Type B pancreatic cell (in vitro differentiated cells): ENCODE measurements around the gene CFAP74. TPM values are rescaled to one million over a fixed set of nuclear protein-coding genes. Genes with fewer than 3 reads are reported as not detected.

Source experiments
- DNase-seq: peaks from one replicate; pipeline ENCODE4 v3.0.0; 2021; ENCODE audit warnings: mixed read lengths; ENCODE audit not compliant: unreplicated experiment; ENCODE audit errors: extremely low spot score
- H3K27ac Mint-ChIP-seq: 2 replicates; pipeline ENCODE4 v1.8.0; 2021; ENCODE audit warnings: mild to moderate bottlenecking, mixed read lengths
- H3K27me3 Mint-ChIP-seq: 2 replicates; pipeline ENCODE4 v1.8.0; 2021; ENCODE audit warnings: mixed read lengths
- H3K36me3 Mint-ChIP-seq: 2 replicates; pipeline ENCODE4 v1.8.0; 2021; ENCODE audit warnings: mixed read lengths
- H3K4me1 Mint-ChIP-seq: one replicate; pipeline ENCODE4 v1.8.0; 2021; ENCODE audit warnings: mixed read lengths; ENCODE audit not compliant: unreplicated experiment
- H3K4me3 Mint-ChIP-seq: 2 replicates; pipeline ENCODE4 v1.8.0; 2021; ENCODE audit warnings: mild to moderate bottlenecking, mixed read lengths
- H3K9me3 Mint-ChIP-seq: 2 replicates; pipeline ENCODE4 v1.8.0; 2021; ENCODE audit warnings: mixed read lengths
- CTCF ChIP-seq: fragments of 200-600 bp; sonication (generic); conservative IDR thresholded peaks from 2 replicates; pipeline ENCODE4 v1.5.0; 2021; ENCODE audit warnings: antibody characterized with exemption, mild to moderate bottlenecking
- long read RNA-seq: library from polyadenylated mRNA; unstranded; transcript quantifications from one replicate; pipeline ENCODE4 v2.0.0, GENCODE V29; 2020
- total RNA-seq: library from RNA; stranded (reverse); gene quantifications from 2 replicates; pipeline ENCODE4 v1.2.1, GENCODE V29; 2021; ENCODE audit warnings: low replicate concordance

The CFAP74 gene
- total RNA-seq: 0.76 and 1.5 TPM in 2 replicates
- long read RNA-seq: 0 reads

- peak within 1 kb of the TSS; percentile 67 for H3K4me3 Mint-ChIP-seq
- H3K27me3 Mint-ChIP-seq: peaks cover 21% of the 10 kb centered on the region
- H3K9me3 Mint-ChIP-seq: peaks cover 5% of the 10 kb centered on the region
- no peaks in the 10 kb centered on the region for H3K36me3 Mint-ChIP-seq
- H3K27ac Mint-ChIP-seq: no peak within 1 kb of the TSS
- TF ChIP-seq CTCF: no peak
- peaks cover 9% of the 10 kb centered on the region for H3K4me1 Mint-ChIP-seq
- peak; percentile 83 for DNase-seq
Observed at GRCh38 chr1:2003541-2004131, at the start of gene CFAP74. TSS of gene CFAP74 (minus strand) at chr1:2003786. CDS start at chr1:1990956, 12,830 bp downstream.

GRCh38 chr1:2053217-2053616, 49.6 kb upstream of the CFAP74 start:
- H3K27me3 Mint-ChIP-seq: peaks cover 27% of the 10 kb centered on the region
- no peaks in the 10 kb centered on the region for H3K36me3 Mint-ChIP-seq
- no peaks in the 10 kb centered on the region for H3K9me3 Mint-ChIP-seq
- H3K27ac Mint-ChIP-seq: peak overlapping the region; percentile 53
- H3K4me3 Mint-ChIP-seq: peak overlapping the region; percentile 58
- no peak for TF ChIP-seq CTCF
- peaks cover 9% of the 10 kb centered on the region for H3K4me1 Mint-ChIP-seq
- no peak for DNase-seq

GRCh38 chr1:2052756-2053155, 49.2 kb upstream of the CFAP74 start:
- peak overlapping the region; percentile 53 for H3K27ac Mint-ChIP-seq
- peaks cover 29% of the 10 kb centered on the region for H3K27me3 Mint-ChIP-seq
- H3K4me3 Mint-ChIP-seq: peak overlapping the region; percentile 81

GRCh38 chr1:2052054-2052679, 48.6 kb upstream of the CFAP74 start:
- TF ChIP-seq CTCF: no peak
- Mint-ChIP-seq H3K4me1 (peaks cover 9% of the 10 kb centered on the region), H3K27me3 (peaks cover 29% of the 10 kb centered on the region), H3K27ac (no peak overlapping the region), H3K9me3 (no peaks in the 10 kb centered on the region), H3K36me3 (no peaks in the 10 kb centered on the region), H3K4me3 (peak overlapping the region; percentile 81)
- no peak for DNase-seq

More at GRCh38 chr1:2052756-2053155, 49.2 kb upstream of the CFAP74 start:
- H3K4me1 Mint-ChIP-seq: peaks cover 9% of the 10 kb centered on the region
- H3K9me3 Mint-ChIP-seq: no peaks in the 10 kb centered on the region
- TF ChIP-seq CTCF: no peak
- no peak for DNase-seq
- no peaks in the 10 kb centered on the region for H3K36me3 Mint-ChIP-seq

GRCh38 chr1:2050793-2051682, 47.5 kb upstream of the CFAP74 start:
- H3K36me3 Mint-ChIP-seq: no peaks in the 10 kb centered on the region
- no peak for DNase-seq
- no peaks in the 10 kb centered on the region for H3K9me3 Mint-ChIP-seq
- peaks cover 30% of the 10 kb centered on the region for H3K27me3 Mint-ChIP-seq
- TF ChIP-seq CTCF: no peak
- peaks cover 9% of the 10 kb centered on the region for H3K4me1 Mint-ChIP-seq
- no peak overlapping the region for H3K27ac Mint-ChIP-seq
- H3K4me3 Mint-ChIP-seq: peak overlapping the region; percentile 76
